Calu3 (cell line): ENCODE data around the gene TMIE. TPM values are rescaled to one million over a fixed set of nuclear protein-coding genes. Genes with fewer than 3 reads are reported as not detected.

ENCODE experiments used
- BruUV-seq: library from RNA; stranded (reverse); fragments of 400-500 nt; replicated peaks from 2 replicates; lab custom pipeline; 2021; lab: Mats Ljungman, UMichigan
- CTCF ChIA-PET: fragments of 300-600 bp; sonication (Branson Sonifier 250); formaldehyde crosslinking; loops from one replicate; lab custom pipeline; 2022; ENCODE audit warnings: antibody characterized with exemption; lab: Charles Lee
- DNase-seq: peaks from one replicate; pipeline ENCODE4 v3.0.0; 2022
- H3K27ac Mint-ChIP-seq: one replicate; pipeline ENCODE4 v1.8.0; 2022; ENCODE audit warnings: mixed read lengths; ENCODE audit not compliant: unreplicated experiment
- H3K27me3 Mint-ChIP-seq: one replicate; pipeline ENCODE4 v1.8.0; 2022; ENCODE audit warnings: mixed read lengths; ENCODE audit not compliant: unreplicated experiment
- H3K36me3 Mint-ChIP-seq: one replicate; pipeline ENCODE4 v1.8.0; 2022; ENCODE audit warnings: mild to moderate bottlenecking, moderate library complexity, mixed read lengths; ENCODE audit not compliant: insufficient read depth, unreplicated experiment
- H3K4me1 Mint-ChIP-seq: one replicate; pipeline ENCODE4 v1.8.0; 2022; ENCODE audit warnings: mild to moderate bottlenecking, low read depth, mixed read lengths; ENCODE audit not compliant: unreplicated experiment
- H3K4me3 Mint-ChIP-seq: one replicate; pipeline ENCODE4 v1.8.0; 2022; ENCODE audit warnings: mild to moderate bottlenecking, low read depth, moderate library complexity, mixed read lengths; ENCODE audit not compliant: unreplicated experiment
- H3K9me3 Mint-ChIP-seq: one replicate; pipeline ENCODE4 v1.8.0; 2022; ENCODE audit warnings: low read depth, mixed read lengths; ENCODE audit not compliant: unreplicated experiment
- intact Hi-C: fragments of 100-400 bp; cut with micrococcal nuclease; formaldehyde crosslinking; loops from one replicate; pipeline ENCODE4 v1.10.0; 2022; ENCODE audit not compliant: unreplicated experiment
- total RNA-seq: library from RNA; stranded (reverse); gene quantifications from 2 replicates; pipeline ENCODE4 v1.2.3, GENCODE V29; 2022
- TF ChIP-seq, protein P1 (sequence below): fragments of 200-600 bp; IDR thresholded peaks from one replicate; pipeline ENCODE4 v1.8.0; 2022; ENCODE audit warnings: antibody characterized with exemption; ENCODE audit not compliant: unreplicated experiment

The TMIE gene
- total RNA-seq, 1 experiment from 2014 or later = 0.26 TPM

DNA sequence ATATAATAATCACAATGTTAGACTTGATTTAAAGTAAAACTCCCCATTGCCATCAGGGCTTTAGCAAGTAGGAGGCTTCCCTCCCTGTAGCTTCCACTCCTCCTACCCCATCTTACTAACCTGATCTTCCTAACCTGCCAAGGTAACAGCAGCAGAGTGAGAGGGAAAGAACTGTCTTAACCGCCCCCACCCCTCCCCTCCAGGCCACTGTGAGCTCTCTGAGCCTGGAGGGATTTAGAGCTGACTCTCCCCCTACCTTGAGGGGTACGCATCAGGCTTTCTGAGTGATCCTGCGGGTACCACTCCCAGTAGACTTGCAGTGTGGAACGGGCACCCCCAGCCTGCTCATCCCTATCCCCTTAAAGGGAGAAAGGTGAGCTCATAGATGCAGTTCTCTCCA, 27.8 kb downstream of the TMIE start:
- intact Hi-C loops = no loop called here

DNA sequence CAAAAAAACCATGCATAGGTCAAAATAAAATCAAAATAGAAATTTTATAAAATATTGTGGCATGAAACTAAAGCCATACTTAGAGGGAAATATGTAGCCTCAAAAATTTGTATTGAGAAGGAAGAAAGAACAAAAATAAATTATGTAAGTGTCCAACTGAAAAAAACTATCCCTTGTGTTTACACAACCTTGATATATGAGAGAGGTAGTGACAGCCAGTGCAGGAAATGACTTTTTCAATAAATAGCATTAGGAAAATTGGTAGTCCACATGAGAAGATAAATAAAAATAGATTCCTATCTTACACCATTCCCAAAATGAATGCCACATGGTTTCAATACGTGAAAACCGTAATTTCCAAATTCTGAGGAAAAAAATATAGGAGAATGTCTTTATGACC, 29.6 kb downstream of the TMIE start:
- Mint-ChIP-seq H3K9me3 (no peaks in the 10 kb centered on the region), H3K4me1 (no peaks in the 10 kb centered on the region), H3K27ac (no peak overlapping the region), H3K4me3 (no peak overlapping the region), H3K36me3 (no peaks in the 10 kb centered on the region), H3K27me3 (peaks cover 48% of the 10 kb centered on the region)
- intact Hi-C loops = no loop called here
- DNase-seq = no peak
- BruUV-seq = no TSS peak
- CTCF ChIA-PET = no interaction called here
- TF ChIP-seq, protein P1, sequence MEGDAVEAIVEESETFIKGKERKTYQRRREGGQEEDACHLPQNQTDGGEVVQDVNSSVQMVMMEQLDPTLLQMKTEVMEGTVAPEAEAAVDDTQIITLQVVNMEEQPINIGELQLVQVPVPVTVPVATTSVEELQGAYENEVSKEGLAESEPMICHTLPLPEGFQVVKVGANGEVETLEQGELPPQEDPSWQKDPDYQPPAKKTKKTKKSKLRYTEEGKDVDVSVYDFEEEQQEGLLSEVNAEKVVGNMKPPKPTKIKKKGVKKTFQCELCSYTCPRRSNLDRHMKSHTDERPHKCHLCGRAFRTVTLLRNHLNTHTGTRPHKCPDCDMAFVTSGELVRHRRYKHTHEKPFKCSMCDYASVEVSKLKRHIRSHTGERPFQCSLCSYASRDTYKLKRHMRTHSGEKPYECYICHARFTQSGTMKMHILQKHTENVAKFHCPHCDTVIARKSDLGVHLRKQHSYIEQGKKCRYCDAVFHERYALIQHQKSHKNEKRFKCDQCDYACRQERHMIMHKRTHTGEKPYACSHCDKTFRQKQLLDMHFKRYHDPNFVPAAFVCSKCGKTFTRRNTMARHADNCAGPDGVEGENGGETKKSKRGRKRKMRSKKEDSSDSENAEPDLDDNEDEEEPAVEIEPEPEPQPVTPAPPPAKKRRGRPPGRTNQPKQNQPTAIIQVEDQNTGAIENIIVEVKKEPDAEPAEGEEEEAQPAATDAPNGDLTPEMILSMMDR = no peak

More for the DNA sequence above, 27.8 kb downstream of the TMIE start:
- H3K27me3 Mint-ChIP-seq = peaks cover 33% of the 10 kb centered on the region
- TF ChIP-seq, protein P1 = no peak
- H3K4me1 Mint-ChIP-seq = no peaks in the 10 kb centered on the region
- DNase-seq = no peak
- H3K4me3 Mint-ChIP-seq = no peak overlapping the region
- CTCF ChIA-PET = interaction anchor here (0.6 to 0.8 kb wide), 2 partner anchors 9 to 27 kb away, joined by 3 to 4 read pairs; no protein-coding TSS in a partner anchor
- no peaks in the 10 kb centered on the region for H3K9me3 Mint-ChIP-seq
- no TSS peak for BruUV-seq
- H3K36me3 Mint-ChIP-seq = no peaks in the 10 kb centered on the region
- H3K27ac Mint-ChIP-seq = no peak overlapping the region

- no TSS peak for BruUV-seq
- intact Hi-C loops = no loop called here
- H3K27ac Mint-ChIP-seq = no peak overlapping the region
- H3K4me3 Mint-ChIP-seq = no peak overlapping the region
- peaks cover 48% of the 10 kb centered on the region for H3K27me3 Mint-ChIP-seq
- H3K4me1 Mint-ChIP-seq = no peaks in the 10 kb centered on the region
- no peaks in the 10 kb centered on the region for H3K9me3 Mint-ChIP-seq
- no peak for DNase-seq
- no peaks in the 10 kb centered on the region for H3K36me3 Mint-ChIP-seq
- TF ChIP-seq, protein P1 = no peak
- CTCF ChIA-PET = no interaction called here
Observed at GRCh38 chr3:46731795-46732194, 30.6 kb downstream of the TMIE start.

GRCh38 chr3:46733026-46733800, 32.0 kb downstream of the TMIE start:
- Mint-ChIP-seq H3K4me3 (no peak overlapping the region), H3K27me3 (peaks cover 61% of the 10 kb centered on the region), H3K27ac (no peak overlapping the region), H3K36me3 (no peaks in the 10 kb centered on the region), H3K9me3 (no peaks in the 10 kb centered on the region), H3K4me1 (no peaks in the 10 kb centered on the region)
- CTCF ChIA-PET = no interaction called here
- TF ChIP-seq, protein P1 = no peak
- intact Hi-C loops = no loop called here
- DNase-seq = no peak
- no TSS peak for BruUV-seq
